HEK293 (cell line): Measurements from ENCODE around the gene RNASEH2C.

Experiments
- CTCF ChIP-seq: fragments of 450-650 bp; formaldehyde crosslinking; IDR thresholded peaks from 2 replicates; pipeline ENCODE4 v1.5.1; 2016; ENCODE audit warnings: missing biosample characterization, missing genetic modification characterization
- RBAK ChIP-seq: fragments of 450-650 bp; formaldehyde crosslinking; IDR thresholded peaks from 2 replicates; pipeline ENCODE4 v1.5.1; 2016; ENCODE audit warnings: missing biosample characterization, missing genetic modification characterization
- TCF7L2 ChIP-seq: IDR thresholded peaks from 2 replicates; pipeline ENCODE4 v1.6.1; 2011; ENCODE audit warnings: low read depth, mild to moderate bottlenecking, inconsistent platforms, low read length, moderate library complexity, borderline replicate concordance
- YY1 ChIP-seq: fragments of 450-650 bp; formaldehyde crosslinking; IDR thresholded peaks from 2 replicates; pipeline ENCODE4 v1.5.1; 2018; ENCODE audit warnings: missing biosample characterization, missing genetic modification characterization
- ZBTB1 ChIP-seq: fragments of 450-650 bp; formaldehyde crosslinking; IDR thresholded peaks from 2 replicates; pipeline ENCODE4 v1.5.1; 2016; ENCODE audit warnings: missing biosample characterization, missing genetic modification characterization
- ZFP3 ChIP-seq: fragments of 450-650 bp; formaldehyde crosslinking; IDR thresholded peaks from 2 replicates; pipeline ENCODE4 v1.5.1; 2016; ENCODE audit warnings: low read depth, missing biosample characterization, missing genetic modification characterization
- ZNF121 ChIP-seq: fragments of 450-650 bp; formaldehyde crosslinking; IDR thresholded peaks from 2 replicates; pipeline ENCODE4 v1.5.1; 2016; ENCODE audit warnings: missing biosample characterization, missing genetic modification characterization
- ZNF214 ChIP-seq: fragments of 450-650 bp; formaldehyde crosslinking; IDR thresholded peaks from 2 replicates; pipeline ENCODE4 v1.5.1; 2017; ENCODE audit warnings: missing biosample characterization, mild to moderate bottlenecking, missing genetic modification characterization, borderline replicate concordance
- ZNF23 ChIP-seq: fragments of 450-650 bp; formaldehyde crosslinking; IDR thresholded peaks from 2 replicates; pipeline ENCODE4 v1.5.1; 2016; ENCODE audit warnings: missing biosample characterization, missing genetic modification characterization, borderline replicate concordance
- ZNF292 ChIP-seq: fragments of 450-650 bp; formaldehyde crosslinking; IDR thresholded peaks from 2 replicates; pipeline ENCODE4 v1.5.1; 2016; ENCODE audit warnings: low read depth, missing biosample characterization, missing genetic modification characterization, borderline replicate concordance
- ZNF324 ChIP-seq: fragments of 450-650 bp; formaldehyde crosslinking; IDR thresholded peaks from 2 replicates; pipeline ENCODE4 v1.5.1; 2016; ENCODE audit warnings: missing biosample characterization, missing genetic modification characterization
- ZNF558 ChIP-seq: fragments of 450-650 bp; formaldehyde crosslinking; IDR thresholded peaks from 2 replicates; pipeline ENCODE4 v1.5.1; 2016; ENCODE audit warnings: missing biosample characterization, missing genetic modification characterization
- ZNF692 ChIP-seq: fragments of 450-650 bp; formaldehyde crosslinking; IDR thresholded peaks from 2 replicates; pipeline ENCODE4 v1.5.1; 2016; ENCODE audit warnings: missing biosample characterization, missing genetic modification characterization
- ZNF776 ChIP-seq: fragments of 450-650 bp; formaldehyde crosslinking; IDR thresholded peaks from 2 replicates; pipeline ENCODE4 v1.5.0; 2017; ENCODE audit warnings: missing biosample characterization, missing genetic modification characterization, borderline replicate concordance

GRCh38 chr11:65719871-65720210 lies 757 bp downstream of the RNASEH2C start:
- TF ChIP-seq TCF7L2 (no peak), CTCF (no peak), ZNF292 (tag by site-specific recombination) (no peak), ZFP3 (tag by site-specific recombination) (no peak), ZNF692 (no peak), ZNF121 (tag by site-specific recombination) (no peak), RBAK (tag by site-specific recombination) (no peak), ZNF776 (tag by site-specific recombination) (no peak), ZBTB1 (tag by site-specific recombination) (no peak), ZNF558 (tag by site-specific recombination) (no peak), ZNF214 (tag by site-specific recombination) (no peak), ZNF324 (no peak), ZNF23 (tag by site-specific recombination) (no peak), YY1 (tag by site-specific recombination) (no peak)
